ENCODE data around the gene MPP7.
"Not testable (repeated sequence)": the region's sequence is repeated elsewhere in the genome, so short reads cannot be mapped to it uniquely, and the experiment has no call there.

Gene MPP7

DNA sequence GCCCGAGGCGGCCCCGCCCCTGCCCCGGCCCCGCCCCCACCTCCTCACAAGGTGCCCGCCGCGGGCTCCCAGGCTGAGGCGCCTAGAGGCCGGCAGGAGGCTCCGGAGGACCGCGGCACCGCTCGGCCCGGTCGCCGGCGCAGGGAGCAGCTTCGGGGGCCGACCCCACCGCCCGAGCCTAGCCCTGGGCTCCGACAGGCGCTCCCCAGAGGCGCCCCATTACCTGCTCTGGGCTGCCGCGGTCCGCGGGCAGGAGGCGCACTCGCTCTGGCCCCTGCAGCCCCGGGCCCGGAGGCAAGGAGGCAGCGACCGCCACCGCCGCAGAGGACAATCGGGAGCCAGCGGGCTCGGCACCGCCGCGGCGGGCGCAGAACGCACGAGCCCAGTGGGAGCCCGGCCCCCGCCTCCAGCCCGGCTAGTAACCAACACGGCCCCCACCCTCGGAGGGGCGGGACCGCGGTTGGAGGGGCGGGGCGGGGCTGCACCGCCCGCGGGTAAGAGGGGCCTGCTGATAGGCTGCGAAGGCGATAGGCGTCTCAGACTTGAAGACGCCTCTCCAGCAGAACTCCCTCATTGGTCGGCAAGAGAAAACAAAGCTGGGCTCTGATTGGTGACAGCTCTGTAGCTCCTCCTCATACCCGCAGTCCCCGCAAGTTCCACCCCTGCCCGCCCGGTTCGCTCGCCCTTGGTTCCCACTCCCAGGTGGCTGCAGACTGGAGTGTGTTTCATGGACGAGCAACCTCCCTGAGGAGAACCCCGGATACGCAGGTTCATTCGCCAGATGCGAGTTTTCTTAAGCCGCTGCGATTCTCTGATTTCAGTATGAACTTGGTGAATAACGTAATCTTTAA, at the start of gene MPP7:
Gene MPP7 (minus strand): TSS at position 427 of the 851 bp plus-strand sequence. CDS start 64,460 bp downstream, outside the sequence.
- POLR2A ChIA-PET (ENCODE audit: low non-redundant PET), result interaction anchor here (0.6 to 1.0 kb wide), 3 partner anchors 21 to 59 kb away, joined by 3 to 4 read pairs (median 4); no protein-coding TSS in a partner anchor
- peak within 1 kb of the TSS; percentile 78 for H3K27ac ChIP-seq
- DNase-seq (ENCODE audit: low spot score), result peak; percentile 98
- CTCF ChIA-PET, result interaction anchor here (0.5 to 2.4 kb wide), 5 partner anchors 21 to 84 kb away, joined by 3 to 18 read pairs (median 3); no protein-coding TSS in a partner anchor
- TF ChIP-seq, protein P1, sequence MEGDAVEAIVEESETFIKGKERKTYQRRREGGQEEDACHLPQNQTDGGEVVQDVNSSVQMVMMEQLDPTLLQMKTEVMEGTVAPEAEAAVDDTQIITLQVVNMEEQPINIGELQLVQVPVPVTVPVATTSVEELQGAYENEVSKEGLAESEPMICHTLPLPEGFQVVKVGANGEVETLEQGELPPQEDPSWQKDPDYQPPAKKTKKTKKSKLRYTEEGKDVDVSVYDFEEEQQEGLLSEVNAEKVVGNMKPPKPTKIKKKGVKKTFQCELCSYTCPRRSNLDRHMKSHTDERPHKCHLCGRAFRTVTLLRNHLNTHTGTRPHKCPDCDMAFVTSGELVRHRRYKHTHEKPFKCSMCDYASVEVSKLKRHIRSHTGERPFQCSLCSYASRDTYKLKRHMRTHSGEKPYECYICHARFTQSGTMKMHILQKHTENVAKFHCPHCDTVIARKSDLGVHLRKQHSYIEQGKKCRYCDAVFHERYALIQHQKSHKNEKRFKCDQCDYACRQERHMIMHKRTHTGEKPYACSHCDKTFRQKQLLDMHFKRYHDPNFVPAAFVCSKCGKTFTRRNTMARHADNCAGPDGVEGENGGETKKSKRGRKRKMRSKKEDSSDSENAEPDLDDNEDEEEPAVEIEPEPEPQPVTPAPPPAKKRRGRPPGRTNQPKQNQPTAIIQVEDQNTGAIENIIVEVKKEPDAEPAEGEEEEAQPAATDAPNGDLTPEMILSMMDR (conservative IDR thresholded peaks at IDR 0.05; ENCODE audit: low read depth), result peak; percentile 63

DNA sequence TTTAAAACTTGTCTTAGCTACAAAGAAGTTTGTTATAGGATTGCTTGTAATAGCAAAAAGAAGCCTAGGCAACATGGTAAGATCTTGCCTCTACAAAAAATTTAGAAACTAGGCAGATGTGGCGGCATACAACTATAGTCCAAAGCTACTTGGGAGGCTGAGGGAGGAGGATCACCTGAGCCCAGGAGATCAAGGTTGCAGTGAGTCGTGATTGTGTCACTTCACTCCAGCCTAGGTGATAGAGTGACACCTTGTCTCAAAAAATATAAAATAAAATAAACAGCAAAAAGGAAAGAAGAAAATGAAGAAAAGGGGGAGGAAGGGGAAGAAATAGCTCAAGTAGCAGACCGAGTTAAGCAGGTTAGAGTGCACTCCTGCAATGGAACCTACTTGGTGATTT, 47.0 kb upstream of the MPP7 start:
- ChIA-PET POLR2A (ENCODE audit: low non-redundant PET) (no interaction called here), CTCF (interaction anchor here (0.6 kb wide), 1 partner anchor 33 kb away, joined by 3 read pairs; no protein-coding TSS in a partner anchor)
- TF ChIP-seq, protein P1 (conservative IDR thresholded peaks at IDR 0.05; ENCODE audit: low read depth), result no peak
- no peak overlapping the region for H3K27ac ChIP-seq
- no peak for DNase-seq (ENCODE audit: low spot score)

DNA sequence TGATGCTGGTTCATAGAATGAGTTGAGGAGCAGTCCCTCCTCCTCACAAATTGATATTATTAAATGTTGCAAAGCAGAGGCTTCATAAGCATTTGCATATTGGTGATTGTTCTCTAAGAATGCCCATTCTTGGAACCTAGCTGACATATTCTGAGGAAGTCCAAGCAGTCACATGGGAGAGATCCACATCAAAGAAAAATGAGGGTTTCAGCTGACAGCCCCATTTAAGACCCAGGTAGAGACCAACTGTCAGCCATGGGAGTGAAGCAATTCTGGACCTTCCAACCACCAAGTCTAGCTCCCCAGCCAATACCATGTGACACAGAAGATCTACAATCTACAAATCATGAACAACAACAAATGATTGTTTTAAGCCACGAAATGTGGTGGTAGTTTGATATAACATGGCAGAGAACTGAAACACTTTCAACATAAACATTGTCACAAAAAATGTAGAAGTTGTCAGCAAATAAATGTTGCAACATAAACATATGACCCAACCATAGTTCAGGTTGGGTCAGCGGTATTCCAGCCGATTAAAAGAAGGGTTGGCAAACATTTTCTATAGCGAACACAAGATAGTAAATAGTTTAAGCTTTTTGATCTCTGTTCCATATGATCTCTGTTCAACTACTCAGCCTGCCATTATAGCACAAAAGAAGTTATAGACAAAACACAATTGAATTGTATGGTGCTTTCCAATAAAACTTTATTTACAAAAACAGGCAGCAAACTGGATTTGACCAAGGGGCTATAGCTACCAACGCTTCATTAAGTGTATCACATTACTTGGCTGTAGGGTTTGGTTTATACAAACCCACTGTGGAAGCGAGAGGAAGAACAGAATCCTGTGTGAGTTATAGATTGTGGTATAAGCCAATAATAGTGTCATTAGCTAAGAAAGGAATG, 41.4 kb upstream of the MPP7 start:
- no peak for DNase-seq (ENCODE audit: low spot score)
- ChIA-PET POLR2A (ENCODE audit: low non-redundant PET) (no interaction called here), CTCF (interaction anchor here (0.6 kb wide), 1 partner anchor 43 kb away, joined by 3 read pairs; no protein-coding TSS in a partner anchor)
- TF ChIP-seq, protein P1 (conservative IDR thresholded peaks at IDR 0.05; ENCODE audit: low read depth), result no peak
- no peak overlapping the region for H3K27ac ChIP-seq

DNA sequence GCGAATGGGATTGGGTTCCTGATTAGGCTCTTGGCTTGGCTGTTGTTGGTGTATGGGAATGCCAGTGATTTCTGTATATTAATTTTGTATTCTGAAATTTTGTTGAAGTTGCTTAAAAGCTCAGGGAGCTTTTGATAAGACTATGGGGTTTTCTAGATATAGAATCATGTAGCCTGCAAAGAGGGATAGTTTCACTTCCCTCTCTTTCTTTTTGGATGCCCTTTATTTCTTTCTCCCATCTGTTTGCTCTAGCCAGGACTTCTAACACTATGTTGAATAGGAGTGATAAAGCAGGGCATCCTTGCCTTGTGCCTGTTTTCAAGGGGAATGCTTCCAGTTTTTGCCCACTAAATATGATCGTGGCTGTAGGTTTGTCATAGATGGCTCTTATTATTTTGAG, 40.4 kb upstream of the MPP7 start:
- ChIA-PET CTCF (interaction anchor here (1.0 kb wide), 1 partner anchor 11 kb away, joined by 6 read pairs; no protein-coding TSS in a partner anchor), POLR2A (ENCODE audit: low non-redundant PET) (no interaction called here)
- DNase-seq (ENCODE audit: low spot score), result no peak
- H3K27ac ChIP-seq, result no peak overlapping the region
- TF ChIP-seq, protein P1 (conservative IDR thresholded peaks at IDR 0.05; ENCODE audit: low read depth), result no peak

DNA sequence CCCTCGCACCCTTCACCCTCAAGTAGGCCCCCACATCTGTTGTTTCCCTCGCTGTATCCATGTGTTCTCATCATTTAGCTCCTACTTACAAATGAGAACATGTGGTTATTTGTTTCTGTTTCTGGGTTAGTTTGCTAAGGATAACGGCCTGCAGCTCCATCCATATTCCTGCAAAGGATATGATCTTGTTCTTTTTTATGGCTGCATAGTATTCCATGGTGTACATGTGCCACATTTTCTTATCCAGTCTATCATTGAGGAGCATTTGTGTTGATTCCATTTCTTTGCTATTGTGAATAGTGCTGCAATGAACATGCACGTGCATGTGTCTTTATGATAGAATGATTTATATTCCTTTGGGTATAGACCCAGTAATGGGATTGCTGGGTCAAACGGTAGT, 38.8 kb upstream of the MPP7 start:
- CTCF ChIA-PET; POLR2A ChIA-PET (ENCODE audit: low non-redundant PET): not testable (repeated sequence)

DNA sequence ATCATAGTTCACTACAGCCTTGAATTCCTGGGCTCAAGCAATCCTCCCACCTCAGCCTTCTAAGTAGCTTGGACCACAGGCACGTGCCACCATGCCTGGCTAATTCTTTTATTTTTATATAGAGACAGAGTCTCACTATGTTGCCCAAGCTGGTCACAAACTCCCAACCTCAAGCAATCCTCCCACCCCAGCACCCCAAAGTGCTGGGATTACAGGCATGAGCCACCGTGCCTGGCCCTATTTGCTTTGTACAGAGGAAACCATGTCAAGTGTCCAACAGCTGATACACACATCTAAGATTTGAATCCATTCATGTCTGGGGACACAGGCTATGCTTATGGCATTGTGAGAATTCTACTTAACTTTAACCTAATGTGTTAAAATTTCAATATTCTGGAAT, 29.9 kb upstream of the MPP7 start:
- no peak for DNase-seq (ENCODE audit: low spot score)
- CTCF ChIA-PET, result no interaction called here
- TF ChIP-seq, protein P1 (conservative IDR thresholded peaks at IDR 0.05; ENCODE audit: low read depth), result no peak
- POLR2A ChIA-PET (ENCODE audit: low non-redundant PET), result no interaction called here
- H3K27ac ChIP-seq, result peak overlapping the region; percentile 79

More for the DNA sequence above, 38.8 kb upstream of the MPP7 start:
- DNase-seq (ENCODE audit: low spot score); H3K27ac ChIP-seq: not testable (repeated sequence)
